Mammary epithelial cell (primary cell): ENCODE results near the gene CPM.

Source experiments
- EZH2 ChIP-seq: IDR thresholded peaks from 2 replicates; pipeline ENCODE4 v1.6.1; 2012; ENCODE audit warnings: low read length, inconsistent platforms, borderline replicate concordance
- TF ChIP-seq, protein P1 (sequence below), 2 donors: IDR thresholded peaks in 1 of 2; conservative IDR thresholded peaks in 1 of 2; 2 replicates each; pipeline ENCODE4 v1.5.1; 2011 to 2012; ENCODE audit warnings: inconsistent platforms in 2 of 2, low read length in 2 of 2, mild to moderate bottlenecking in 2 of 2, control low read depth in 1 of 2, low read depth in 1 of 2; ENCODE audit not compliant: insufficient read depth in 1 of 2; ENCODE audit errors: extremely low read depth in 1 of 2

DNA sequence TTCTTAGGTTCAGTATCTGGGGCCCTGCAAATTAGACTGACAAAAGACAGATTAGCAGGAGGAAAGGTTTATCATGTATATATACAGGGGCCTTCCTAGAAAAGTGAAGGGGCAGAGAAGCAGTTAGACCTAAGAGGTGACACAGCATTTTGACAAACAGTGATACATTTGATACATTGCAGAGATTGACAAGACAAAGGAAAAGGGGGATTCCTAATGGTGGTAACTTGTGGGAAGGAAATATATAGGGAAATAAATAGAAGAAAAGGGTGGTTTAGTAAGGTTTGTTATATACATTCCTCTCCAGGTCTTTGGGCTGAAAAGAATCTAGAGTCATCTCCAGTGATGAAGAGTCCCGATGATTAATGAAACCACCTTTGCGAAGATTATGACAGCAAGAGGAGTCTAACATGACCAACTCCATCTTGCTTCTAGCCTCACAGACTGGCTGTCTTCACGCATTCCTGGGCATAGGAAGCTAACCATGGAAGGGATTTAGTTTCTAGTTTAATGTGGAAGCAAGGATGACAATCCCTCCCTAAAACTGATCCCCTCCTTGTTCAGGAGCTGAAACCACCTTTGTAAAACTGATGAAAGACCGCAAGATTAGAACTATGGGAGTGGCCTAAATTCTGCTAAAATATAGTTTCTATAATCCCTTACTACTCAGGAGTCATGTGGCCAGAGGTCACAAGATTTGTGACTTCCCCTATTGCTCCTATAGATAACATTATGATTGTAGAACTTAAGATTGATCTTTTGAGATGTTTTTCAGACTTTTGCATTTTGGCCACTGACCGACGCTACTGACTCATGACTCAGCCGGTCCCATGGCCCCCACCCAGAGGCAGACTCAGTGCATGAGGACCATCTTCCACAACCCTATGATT, 31.1 kb upstream of the CPM start:
- TF ChIP-seq, protein P1, sequence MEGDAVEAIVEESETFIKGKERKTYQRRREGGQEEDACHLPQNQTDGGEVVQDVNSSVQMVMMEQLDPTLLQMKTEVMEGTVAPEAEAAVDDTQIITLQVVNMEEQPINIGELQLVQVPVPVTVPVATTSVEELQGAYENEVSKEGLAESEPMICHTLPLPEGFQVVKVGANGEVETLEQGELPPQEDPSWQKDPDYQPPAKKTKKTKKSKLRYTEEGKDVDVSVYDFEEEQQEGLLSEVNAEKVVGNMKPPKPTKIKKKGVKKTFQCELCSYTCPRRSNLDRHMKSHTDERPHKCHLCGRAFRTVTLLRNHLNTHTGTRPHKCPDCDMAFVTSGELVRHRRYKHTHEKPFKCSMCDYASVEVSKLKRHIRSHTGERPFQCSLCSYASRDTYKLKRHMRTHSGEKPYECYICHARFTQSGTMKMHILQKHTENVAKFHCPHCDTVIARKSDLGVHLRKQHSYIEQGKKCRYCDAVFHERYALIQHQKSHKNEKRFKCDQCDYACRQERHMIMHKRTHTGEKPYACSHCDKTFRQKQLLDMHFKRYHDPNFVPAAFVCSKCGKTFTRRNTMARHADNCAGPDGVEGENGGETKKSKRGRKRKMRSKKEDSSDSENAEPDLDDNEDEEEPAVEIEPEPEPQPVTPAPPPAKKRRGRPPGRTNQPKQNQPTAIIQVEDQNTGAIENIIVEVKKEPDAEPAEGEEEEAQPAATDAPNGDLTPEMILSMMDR (conservative IDR thresholded peaks at IDR 0.05 in 1 of 2, IDR thresholded peaks at IDR 0.05 in 1 of 2; ENCODE audit: extremely low read depth in 1 of 2, insufficient read depth in 1 of 2, low read depth in 1 of 2, low read length in 2 of 2): no peak
- no peak for TF ChIP-seq EZH2
